HL-60 (cell line): ENCODE measurements around the gene ATP9B.

Experiments used
- GABPA ChIP-seq: IDR thresholded peaks from 2 replicates; pipeline ENCODE4 v1.6.1; 2012; ENCODE audit warnings: low read depth
- TF ChIP-seq, protein P1 (sequence below): IDR thresholded peaks from one replicate; pipeline ENCODE4 v1.5.1; 2011; ENCODE audit warnings: low read length, control low read depth, inconsistent platforms; ENCODE audit not compliant: insufficient read depth

- TF ChIP-seq, protein P1, sequence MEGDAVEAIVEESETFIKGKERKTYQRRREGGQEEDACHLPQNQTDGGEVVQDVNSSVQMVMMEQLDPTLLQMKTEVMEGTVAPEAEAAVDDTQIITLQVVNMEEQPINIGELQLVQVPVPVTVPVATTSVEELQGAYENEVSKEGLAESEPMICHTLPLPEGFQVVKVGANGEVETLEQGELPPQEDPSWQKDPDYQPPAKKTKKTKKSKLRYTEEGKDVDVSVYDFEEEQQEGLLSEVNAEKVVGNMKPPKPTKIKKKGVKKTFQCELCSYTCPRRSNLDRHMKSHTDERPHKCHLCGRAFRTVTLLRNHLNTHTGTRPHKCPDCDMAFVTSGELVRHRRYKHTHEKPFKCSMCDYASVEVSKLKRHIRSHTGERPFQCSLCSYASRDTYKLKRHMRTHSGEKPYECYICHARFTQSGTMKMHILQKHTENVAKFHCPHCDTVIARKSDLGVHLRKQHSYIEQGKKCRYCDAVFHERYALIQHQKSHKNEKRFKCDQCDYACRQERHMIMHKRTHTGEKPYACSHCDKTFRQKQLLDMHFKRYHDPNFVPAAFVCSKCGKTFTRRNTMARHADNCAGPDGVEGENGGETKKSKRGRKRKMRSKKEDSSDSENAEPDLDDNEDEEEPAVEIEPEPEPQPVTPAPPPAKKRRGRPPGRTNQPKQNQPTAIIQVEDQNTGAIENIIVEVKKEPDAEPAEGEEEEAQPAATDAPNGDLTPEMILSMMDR = no peak
- TF ChIP-seq GABPA = no peak
Observed at GRCh38 chr18:79337620-79338019, 268.4 kb downstream of the ATP9B start.
